Amniotic epithelial cell (primary cell): Measurements from ENCODE around the gene LSR.
A peak's percentile ranks its signal among the peaks of the same experiment; 100 is the strongest.

Experiments used
- DNase-seq: peaks from one replicate; pipeline ENCODE4 v3.0.0-alpha.2; 2010; ENCODE audit warnings: low read depth

The LSR gene

GRCh38 chr19:35303357-35303915 is 54.6 kb downstream of the LSR start:
- DNase-seq = no peak

GRCh38 chr19:35304036-35304435 is 55.2 kb downstream of the LSR start:
- DNase-seq = no peak

GRCh38 chr19:35305181-35305580 is 56.4 kb downstream of the LSR start:
- DNase-seq = no peak

- no peak for DNase-seq
Observed at GRCh38 chr19:35306473-35307246, 57.9 kb downstream of the LSR start.

GRCh38 chr19:35307931-35308330 is 59.1 kb downstream of the LSR start:
- no peak for DNase-seq

- no peak for DNase-seq
Observed at GRCh38 chr19:35308910-35309309, 60.1 kb downstream of the LSR start.

GRCh38 chr19:35309481-35310279 is 60.9 kb downstream of the LSR start:
- DNase-seq = peak; percentile 98

- DNase-seq = no peak
Observed at GRCh38 chr19:35310331-35310730, 61.5 kb downstream of the LSR start.

GRCh38 chr19:35310811-35311465 is 62.1 kb downstream of the LSR start:
- DNase-seq = no peak

GRCh38 chr19:35311901-35312665 is 63.3 kb downstream of the LSR start:
- DNase-seq = no peak

GRCh38 chr19:35313587-35313986 is 64.8 kb downstream of the LSR start:
- no peak for DNase-seq

GRCh38 chr19:35314031-35314430 is 65.2 kb downstream of the LSR start:
- DNase-seq = no peak

- DNase-seq = no peak
Observed at GRCh38 chr19:35314858-35315470, 66.2 kb downstream of the LSR start.

GRCh38 chr19:35315883-35316282 is 67.1 kb downstream of the LSR start:
- no peak for DNase-seq

- no peak for DNase-seq
Observed at GRCh38 chr19:35316560-35316959, 67.8 kb downstream of the LSR start.
